ENCODE results near the gene CMIP. TPM values are rescaled to one million over a fixed set of nuclear protein-coding genes. Genes with fewer than 3 reads are reported as not detected.

CMIP gene
- total RNA-seq, 1 donor from 2014 or later = 46.6 TPM

- Mint-ChIP-seq H3K36me3 (no peaks in the 10 kb centered on the region), H3K4me3 (no peak overlapping the region), H3K27ac (no peak overlapping the region), H3K9me3 (no peaks in the 10 kb centered on the region), H3K27me3 (no peaks in the 10 kb centered on the region), H3K4me1 (ENCODE audit: unreplicated experiment) (no peaks in the 10 kb centered on the region)
- no peak for TF ChIP-seq CTCF (conservative IDR thresholded peaks at IDR 0.05)
- no peak for DNase-seq (ENCODE audit: extremely low spot score, unreplicated experiment)
These were observed 19.8 kb upstream of the CMIP start for GRCh38 chr16:81424771-81425170.

GRCh38 chr16:81427219-81427618, 17.4 kb upstream of the CMIP start:
- no peaks in the 10 kb centered on the region for H3K9me3 Mint-ChIP-seq
- DNase-seq (ENCODE audit: extremely low spot score, unreplicated experiment) = no peak
- no peak for TF ChIP-seq CTCF (conservative IDR thresholded peaks at IDR 0.05)
- H3K27me3 Mint-ChIP-seq = no peaks in the 10 kb centered on the region
- H3K4me3 Mint-ChIP-seq = no peak overlapping the region
- H3K4me1 Mint-ChIP-seq (ENCODE audit: unreplicated experiment) = peaks cover 10% of the 10 kb centered on the region
- H3K27ac Mint-ChIP-seq = no peak overlapping the region
- H3K36me3 Mint-ChIP-seq = no peaks in the 10 kb centered on the region

GRCh38 chr16:81429045-81429521, 15.5 kb upstream of the CMIP start:
- DNase-seq (ENCODE audit: extremely low spot score, unreplicated experiment) = no peak
- Mint-ChIP-seq H3K36me3 (no peaks in the 10 kb centered on the region), H3K9me3 (no peaks in the 10 kb centered on the region), H3K27me3 (no peaks in the 10 kb centered on the region), H3K27ac (no peak overlapping the region), H3K4me3 (no peak overlapping the region), H3K4me1 (ENCODE audit: unreplicated experiment) (peaks cover 11% of the 10 kb centered on the region)
- TF ChIP-seq CTCF (conservative IDR thresholded peaks at IDR 0.05) = peak; percentile 73

- no peak for DNase-seq (ENCODE audit: extremely low spot score, unreplicated experiment)
- no peaks in the 10 kb centered on the region for H3K27me3 Mint-ChIP-seq
- no peaks in the 10 kb centered on the region for H3K9me3 Mint-ChIP-seq
- H3K4me1 Mint-ChIP-seq (ENCODE audit: unreplicated experiment) = peaks cover 11% of the 10 kb centered on the region
- H3K27ac Mint-ChIP-seq = no peak overlapping the region
- H3K4me3 Mint-ChIP-seq = no peak overlapping the region
- no peaks in the 10 kb centered on the region for H3K36me3 Mint-ChIP-seq
- no peak for TF ChIP-seq CTCF (conservative IDR thresholded peaks at IDR 0.05)
These were observed 12.9 kb upstream of the CMIP start for GRCh38 chr16:81431554-81432353.

- no peaks in the 10 kb centered on the region for H3K9me3 Mint-ChIP-seq
- H3K27me3 Mint-ChIP-seq = peaks cover 5% of the 10 kb centered on the region
- H3K36me3 Mint-ChIP-seq = no peaks in the 10 kb centered on the region
- H3K27ac Mint-ChIP-seq = no peak overlapping the region
- DNase-seq (ENCODE audit: extremely low spot score, unreplicated experiment) = no peak
- H3K4me3 Mint-ChIP-seq = no peak overlapping the region
- peaks cover 14% of the 10 kb centered on the region for H3K4me1 Mint-ChIP-seq (ENCODE audit: unreplicated experiment)
- TF ChIP-seq CTCF (conservative IDR thresholded peaks at IDR 0.05) = no peak
These were observed 11.6 kb upstream of the CMIP start for GRCh38 chr16:81432937-81433557.
